HG03565 (cell line): ENCODE data around the gene ZNF76.
"Not testable (repeated sequence)": the region's sequence is repeated elsewhere in the genome, so short reads cannot be mapped to it uniquely, and the experiment has no call there.

Experiments
- ATAC-seq: cut with Tn5 transposase; IDR thresholded peaks from one replicate; pipeline ENCODE4 v1.9.1; 2021; ENCODE audit warnings: mild to moderate bottlenecking, moderate library complexity; ENCODE audit not compliant: unreplicated experiment

The ZNF76 gene

DNA sequence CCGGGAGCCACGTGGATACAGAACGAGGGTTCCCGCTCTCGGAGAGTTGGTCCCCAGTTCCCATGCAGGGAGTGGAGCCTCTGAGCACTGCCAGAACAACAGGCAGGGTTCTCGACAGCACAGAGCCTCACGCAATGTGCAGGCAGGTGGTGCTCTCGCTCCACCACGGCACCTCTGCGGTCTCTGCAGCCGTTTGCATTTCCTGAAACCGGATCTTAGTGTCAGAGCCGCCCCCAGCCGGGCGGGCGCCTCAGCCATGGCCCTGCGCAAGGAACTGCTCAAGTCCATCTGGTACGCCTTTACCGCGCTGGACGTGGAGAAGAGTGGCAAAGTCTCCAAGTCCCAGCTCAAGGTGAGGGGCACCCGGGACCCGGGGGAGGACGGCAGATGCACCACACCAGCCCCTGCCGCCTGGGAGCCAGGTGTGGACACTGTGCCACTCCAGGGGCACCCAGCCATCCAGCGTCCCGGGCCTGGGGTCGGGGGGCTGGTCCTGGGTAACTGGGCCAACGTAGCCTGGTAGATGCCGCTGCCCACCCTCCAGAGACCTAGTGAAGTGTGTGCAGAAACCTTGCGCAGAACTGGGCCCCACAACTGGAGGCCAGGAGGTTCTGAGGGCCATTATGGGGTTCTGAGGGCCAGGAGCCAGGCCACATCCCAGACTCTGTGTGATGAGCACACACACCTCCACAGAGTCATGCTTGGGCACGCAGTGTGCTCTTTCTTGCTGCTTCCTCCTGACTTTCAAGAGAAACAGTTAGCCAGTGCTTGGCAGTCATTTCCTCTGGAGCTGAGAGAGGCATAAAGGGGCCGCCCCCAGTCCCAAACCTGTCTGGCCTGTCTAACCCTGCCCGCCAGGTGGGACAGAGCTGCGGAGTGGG, 38.3 kb downstream of the ZNF76 start, which contains the start of gene DEF6:
Gene DEF6, plus strand, starts transcription at position 218 of the 881 bp plus-strand sequence. Its CDS starts 39 bp downstream, at position 257.
- ATAC-seq: peak; percentile 72

DNA sequence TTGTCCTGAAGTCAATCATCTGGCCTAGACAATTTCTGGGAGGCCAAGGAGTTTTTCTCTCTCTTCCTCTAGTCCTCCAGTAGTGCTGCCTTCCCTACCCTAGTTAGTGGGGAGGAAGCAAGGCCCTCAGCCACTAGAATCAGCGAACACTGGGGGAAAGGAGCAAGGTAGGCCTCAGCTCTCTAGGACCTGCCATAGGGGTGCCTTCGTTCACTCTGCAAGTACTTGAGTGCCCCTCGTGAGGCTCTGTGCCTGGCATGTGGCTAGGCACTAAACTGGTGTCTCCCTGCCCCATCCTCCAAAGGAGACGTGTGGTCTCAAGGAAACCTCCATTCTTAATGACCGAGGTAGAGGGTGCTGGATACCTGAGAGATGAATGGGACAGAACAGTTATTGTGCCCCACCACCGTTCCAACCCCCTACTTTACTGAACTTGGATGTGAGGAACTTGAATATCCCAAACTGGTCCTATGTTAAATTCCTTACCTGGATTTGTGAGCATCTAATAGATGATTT, 39.1 kb downstream of the ZNF76 start:
- no peak for ATAC-seq

- no peak for ATAC-seq
Measured at GRCh38 chr6:35299674-35300073, 40.1 kb downstream of the ZNF76 start.

DNA sequence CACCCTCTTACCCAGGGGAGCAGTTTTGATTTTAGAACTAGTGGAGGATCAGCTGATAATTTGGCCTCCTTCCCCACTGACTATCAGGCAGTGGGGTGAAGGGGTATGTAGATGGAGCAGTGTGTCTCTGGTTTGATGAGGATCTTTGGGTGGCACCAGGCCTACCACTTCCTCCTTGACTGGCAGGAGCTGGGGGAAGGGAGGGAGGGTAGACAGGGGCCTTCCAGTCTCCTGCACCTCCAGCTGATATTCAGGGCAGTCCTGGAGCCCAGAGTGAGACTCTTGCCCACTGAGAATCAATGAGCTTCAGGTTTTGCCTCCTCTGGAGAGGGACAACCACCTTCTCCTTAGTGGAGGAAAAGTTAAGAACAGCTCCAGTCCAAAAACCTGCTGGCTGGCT, 41.3 kb downstream of the ZNF76 start:
- no peak for ATAC-seq

DNA sequence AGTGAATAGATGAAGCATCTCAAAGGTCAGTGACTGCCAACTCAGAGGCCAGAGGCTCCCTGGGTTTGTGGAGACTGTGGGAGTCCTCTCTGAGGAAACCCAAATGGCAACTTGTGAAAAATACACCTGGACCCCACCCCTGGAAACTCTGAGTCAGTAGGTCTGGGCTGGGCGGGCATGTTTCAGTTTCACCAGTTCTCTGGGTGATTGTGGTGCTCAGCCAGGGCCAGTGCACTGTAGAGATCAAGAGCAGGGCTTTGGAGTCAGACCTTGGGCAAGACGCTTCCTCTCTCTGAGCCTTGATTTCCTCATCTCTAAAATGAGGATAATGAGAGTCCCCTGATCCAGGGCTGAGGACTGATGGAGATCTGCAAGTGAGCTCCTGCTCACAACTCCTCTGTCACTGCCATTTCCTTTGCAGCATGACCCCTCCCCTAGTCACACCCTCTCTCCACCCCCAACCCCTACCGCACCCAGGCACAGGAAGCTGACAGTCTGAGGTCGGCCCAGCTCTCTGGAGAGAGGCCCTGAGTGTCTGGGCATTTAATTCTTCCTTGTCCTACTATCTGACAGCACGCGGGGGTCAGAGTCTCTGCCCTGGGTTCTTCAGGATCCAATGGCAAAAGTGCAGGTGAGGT, 43.2 kb downstream of the ZNF76 start:
- ATAC-seq: peak; percentile 49

DNA sequence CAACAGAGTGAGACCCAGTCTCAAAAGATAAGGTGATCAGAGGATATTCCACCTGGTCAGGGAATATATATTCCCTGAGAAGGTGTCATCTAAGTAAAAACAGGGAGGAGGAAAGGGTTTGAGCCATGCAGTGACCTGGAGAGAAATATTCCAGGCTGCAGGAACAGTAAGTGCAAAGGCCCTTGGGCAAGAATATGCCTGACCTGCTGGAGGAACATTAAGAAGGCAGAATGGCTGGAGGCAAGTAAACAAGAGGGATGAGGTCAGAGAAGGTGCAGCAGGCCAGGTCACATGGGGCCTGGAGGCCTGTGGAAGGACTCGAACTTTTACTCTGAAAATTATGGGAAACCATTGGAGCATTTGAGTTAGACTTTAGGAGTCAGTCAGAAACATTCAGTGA, 44.8 kb downstream of the ZNF76 start:
- ATAC-seq: no peak

GRCh38 chr6:35305117-35305516, 45.6 kb downstream of the ZNF76 start:
- no peak for ATAC-seq

- not testable (repeated sequence) for ATAC-seq
Measured at GRCh38 chr6:35307138-35307537, 47.6 kb downstream of the ZNF76 start.

GRCh38 chr6:35308543-35308942, 49.0 kb downstream of the ZNF76 start:
- ATAC-seq: not testable (repeated sequence)

GRCh38 chr6:35309611-35310264, 50.2 kb downstream of the ZNF76 start:
- ATAC-seq: no peak

DNA sequence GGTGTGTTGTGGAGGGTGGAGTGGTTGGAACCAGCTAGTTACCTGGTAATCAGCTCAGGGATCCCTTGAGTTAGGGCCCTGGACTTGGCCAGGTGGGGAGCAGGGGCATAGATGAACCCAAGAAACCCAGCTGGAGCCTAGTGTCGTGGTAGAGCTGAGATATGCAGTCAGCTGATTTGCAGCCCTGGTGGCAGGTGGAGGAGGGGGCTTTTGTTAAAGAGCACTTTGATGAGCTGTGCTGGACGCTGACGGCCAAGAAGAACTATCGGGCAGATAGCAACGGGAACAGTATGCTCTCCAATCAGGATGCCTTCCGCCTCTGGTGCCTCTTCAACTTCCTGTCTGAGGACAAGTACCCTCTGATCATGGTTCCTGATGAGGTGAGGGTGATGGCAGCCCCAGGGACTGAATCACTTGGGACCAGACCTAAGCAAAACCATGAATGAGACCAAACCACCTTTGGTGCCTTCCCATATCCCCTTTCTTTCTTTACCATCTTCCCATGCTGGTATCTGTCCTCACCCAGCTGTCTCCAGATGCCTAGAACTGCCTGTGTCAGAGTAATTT, 50.8 kb downstream of the ZNF76 start:
- no peak for ATAC-seq

DNA sequence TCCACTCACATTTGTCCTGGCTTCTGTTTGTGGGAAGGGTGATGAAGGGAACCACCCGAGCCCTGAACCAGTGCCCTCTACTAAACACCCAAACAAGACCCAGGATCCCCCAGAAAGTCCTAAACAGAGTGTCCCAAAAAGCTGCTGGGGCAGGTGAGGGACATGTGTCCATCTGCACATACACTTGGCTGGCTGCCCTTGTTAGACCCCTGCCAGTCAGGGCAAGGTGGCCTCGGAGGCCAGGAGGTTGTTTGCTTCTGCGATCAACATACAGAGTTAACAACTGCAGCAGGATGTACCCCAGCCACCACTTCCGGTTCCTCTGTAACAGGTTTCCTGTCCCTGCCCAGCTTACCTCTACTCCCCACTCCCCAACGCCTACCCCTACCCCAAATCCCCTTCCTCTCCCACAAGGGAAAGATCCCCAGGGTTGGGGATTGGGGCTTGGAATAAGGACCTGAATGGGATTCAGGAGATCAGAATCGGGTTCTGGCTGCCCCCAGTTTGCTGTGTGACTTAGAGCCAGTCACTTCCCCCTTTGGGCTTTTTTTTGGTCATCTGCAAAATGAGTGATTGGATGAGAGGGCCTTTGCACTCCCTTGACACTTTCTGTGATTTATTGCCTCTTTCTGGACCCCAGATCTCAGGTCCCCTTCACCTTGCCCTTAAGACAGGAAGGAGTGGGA, 52.0 kb downstream of the ZNF76 start:
- ATAC-seq: no peak

GRCh38 chr6:35312076-35312800, 52.7 kb downstream of the ZNF76 start:
- ATAC-seq: no peak

DNA sequence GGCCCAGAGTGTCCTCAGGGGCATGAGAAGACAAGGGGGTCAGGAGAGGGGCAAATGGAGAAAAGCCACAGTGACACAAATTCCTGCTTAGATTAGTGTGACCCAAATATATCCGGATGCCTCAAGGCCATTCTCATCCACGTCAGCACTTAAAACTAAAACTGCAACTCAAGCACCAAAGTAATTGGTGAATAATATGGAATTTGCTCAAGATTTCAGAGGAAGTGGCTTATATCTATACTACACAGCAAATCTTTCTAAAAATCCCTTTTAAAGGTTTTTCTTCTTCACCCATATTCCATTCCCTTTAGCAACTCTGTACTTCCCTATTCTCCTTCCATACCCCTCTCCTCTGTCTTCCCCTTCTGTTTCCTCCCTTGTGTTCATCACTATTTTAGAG, 53.3 kb downstream of the ZNF76 start:
- ATAC-seq: no peak

GRCh38 chr6:35317483-35318195, 58.1 kb downstream of the ZNF76 start:
- no peak for ATAC-seq

DNA sequence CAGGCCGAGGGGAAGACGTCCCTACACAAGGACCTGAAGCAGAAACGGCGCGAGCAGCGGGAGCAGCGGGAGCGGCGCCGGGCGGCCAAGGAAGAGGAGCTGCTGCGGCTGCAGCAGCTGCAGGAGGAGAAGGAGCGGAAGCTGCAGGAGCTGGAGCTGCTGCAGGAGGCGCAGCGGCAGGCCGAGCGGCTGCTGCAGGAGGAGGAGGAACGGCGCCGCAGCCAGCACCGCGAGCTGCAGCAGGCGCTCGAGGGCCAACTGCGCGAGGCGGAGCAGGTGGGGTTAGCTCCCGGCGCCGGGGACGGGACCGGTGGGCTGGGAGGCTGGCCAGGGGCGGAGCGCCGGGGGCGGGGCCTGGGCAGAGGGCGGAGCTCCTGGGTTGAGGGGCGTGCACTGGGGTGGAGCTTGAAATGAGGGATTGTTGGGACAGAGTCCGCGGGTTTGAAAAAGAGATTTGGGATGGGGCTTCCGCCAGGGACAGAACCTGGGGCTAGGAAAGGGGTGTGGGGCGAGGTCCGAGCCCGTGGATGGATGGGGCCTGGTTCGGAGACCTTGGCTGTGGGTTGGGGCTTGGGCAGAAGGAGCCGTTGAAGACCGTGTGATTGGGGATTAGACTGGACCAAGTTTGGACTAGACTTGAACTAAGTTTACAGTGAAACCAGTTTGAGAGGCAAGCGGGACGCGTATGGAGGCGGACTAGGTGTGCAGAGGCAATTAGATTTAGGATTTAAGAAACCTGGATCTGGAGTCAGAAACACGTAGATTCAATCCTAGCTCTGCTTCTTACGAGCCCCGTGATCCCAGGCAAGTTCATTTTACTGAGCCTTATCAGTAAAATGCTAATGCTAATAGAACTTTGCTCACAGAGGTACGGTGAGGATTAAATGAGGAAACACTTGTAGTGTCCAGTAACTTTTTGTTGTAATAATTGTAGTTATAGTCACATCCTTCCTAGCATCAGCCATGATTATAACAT, 58.9 kb downstream of the ZNF76 start:
- no peak for ATAC-seq

DNA sequence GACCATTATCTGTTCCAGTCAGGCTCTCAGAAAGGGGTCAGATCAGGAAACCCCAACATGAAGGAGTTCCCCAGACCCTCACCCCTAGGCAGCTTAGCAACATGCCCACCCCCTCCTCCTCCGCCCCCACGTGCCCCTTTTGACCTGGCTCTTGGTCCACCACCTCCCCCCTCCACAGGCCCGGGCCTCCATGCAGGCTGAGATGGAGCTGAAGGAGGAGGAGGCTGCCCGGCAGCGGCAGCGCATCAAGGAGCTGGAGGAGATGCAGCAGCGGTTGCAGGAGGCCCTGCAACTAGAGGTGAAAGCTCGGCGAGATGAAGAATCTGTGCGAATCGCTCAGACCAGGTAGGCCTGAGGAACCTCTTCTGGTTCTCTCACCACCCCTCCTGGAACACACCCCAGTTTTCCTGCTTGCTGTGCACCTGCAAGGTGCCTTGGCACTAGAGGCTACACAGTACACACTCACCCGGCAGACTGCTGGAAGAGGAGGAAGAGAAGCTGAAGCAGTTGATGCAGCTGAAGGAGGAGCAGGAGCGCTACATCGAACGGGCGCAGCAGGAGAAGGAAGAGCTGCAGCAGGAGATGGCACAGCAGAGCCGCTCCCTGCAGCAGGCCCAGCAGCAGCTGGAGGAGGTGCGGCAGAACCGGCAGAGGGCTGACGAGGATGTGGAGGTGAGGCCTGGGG, 60.0 kb downstream of the ZNF76 start:
- ATAC-seq: no peak

GRCh38 chr6:35320031-35320410, 60.5 kb downstream of the ZNF76 start:
- no peak for ATAC-seq
